GM12878 (cell line): ENCODE data around the gene ZNF106. TPM values are rescaled to one million over a fixed set of nuclear protein-coding genes. Genes with fewer than 3 reads are reported as not detected.

Experiments
- ATAC-seq: fragments of 200-7000 bp; cut with Tn5 transposase; 3 replicates; pipeline ENCODE4 v1.9.1; 2020; ENCODE audit warnings: mild to moderate bottlenecking, moderate library complexity
- BruUV-seq: library from RNA; stranded (reverse); fragments of 400-500 nt; replicated peaks from 2 replicates; lab custom pipeline; 2021; lab: Mats Ljungman, UMichigan
- CTCF ChIA-PET: fragments of 300-600 bp; sonication (Branson Sonifier 250); formaldehyde crosslinking; extraction: SDS; loops from one replicate; lab custom pipeline; 2021; ENCODE audit warnings: inconsistent platforms; lab: Yijun Ruan, JAX
- POLR2A ChIA-PET: fragments of 350-600 bp; formaldehyde crosslinking; extraction: SDS; loops from one replicate; lab custom pipeline; 2021; ENCODE audit warnings: inconsistent platforms; lab: Charles Lee
- RAD21 ChIA-PET: fragments of 300-600 bp; sonication (Branson Sonifier 250); formaldehyde crosslinking; loops from one replicate; lab custom pipeline; 2023; ENCODE audit warnings: antibody characterized with exemption; ENCODE audit not compliant: unreplicated experiment; lab: Charles Lee
- SMC1A ChIA-PET: fragments of 300-600 bp; sonication (Branson Sonifier 250); formaldehyde crosslinking; loops from one replicate; lab custom pipeline; 2023; ENCODE audit not compliant: unreplicated experiment, uncharacterized antibody; lab: Charles Lee
- DNase-seq: peaks from one replicate; pipeline ENCODE4 v3.0.0-alpha.2; 2011; ENCODE audit warnings: low read depth, low spot score
- FAIRE-seq: peaks from 3 replicates; lab custom pipeline; 2011; peaks lifted over from hg19 to GRCh38; lab: Jason Lieb, UNC
- H2AFZ ChIP-seq: 2 replicates; pipeline ENCODE4 v1.6.0; 2011; ENCODE audit warnings: low read depth, low read length, control low read depth; ENCODE audit not compliant: control insufficient read depth
- H3K27ac ChIP-seq: 2 replicates; pipeline ENCODE4 v1.5.1; 2011; ENCODE audit warnings: control low read depth; ENCODE audit not compliant: control insufficient read depth, insufficient read depth
- H3K27me3 ChIP-seq, 2 experiments: replicated peaks in 1 of 2; 2 replicates each; pipeline versions ENCODE4 v1.6.0 to v1.6.1; 2011; ENCODE audit warnings: low read length in 1 of 2; ENCODE audit not compliant: control insufficient read depth in 2 of 2, insufficient read depth in 2 of 2
- H3K36me3 ChIP-seq, 2 experiments: 2 replicates each; pipeline ENCODE4 v1.5.1; 2011; ENCODE audit warnings: low read length in 1 of 2; ENCODE audit not compliant: control insufficient read depth in 2 of 2, insufficient read depth in 2 of 2
- H3K4me1 ChIP-seq: 2 replicates; pipeline ENCODE4 v1.6.1; 2011; ENCODE audit warnings: mild to moderate bottlenecking, low read length, moderate library complexity, mixed read lengths; ENCODE audit not compliant: control insufficient read depth, insufficient read depth
- H3K4me2 ChIP-seq: 2 replicates; pipeline ENCODE4 v1.6.0; 2011; ENCODE audit warnings: control low read depth; ENCODE audit not compliant: control insufficient read depth, insufficient read depth
- H3K4me3 ChIP-seq: fragments of 200-600 bp; sonication (generic); 2 replicates; pipeline ENCODE4 v1.5.1; 2016
- H3K79me2 ChIP-seq: 2 replicates; pipeline ENCODE4 v1.6.0; 2011; ENCODE audit warnings: low read length; ENCODE audit not compliant: control insufficient read depth, insufficient read depth
- H3K9ac ChIP-seq: 2 replicates; pipeline ENCODE4 v1.8.0; 2011; ENCODE audit warnings: low read length, control low read depth, mixed read lengths; ENCODE audit not compliant: control insufficient read depth, insufficient read depth
- H3K9me3 ChIP-seq: replicated peaks from 3 replicates; pipeline ENCODE4 v1.5.1; 2011; ENCODE audit warnings: mild to moderate bottlenecking, low read length; ENCODE audit not compliant: control insufficient read depth, insufficient read depth
- H4K20me1 ChIP-seq: 2 replicates; pipeline ENCODE4 v1.6.0; 2011; ENCODE audit not compliant: control insufficient read depth, insufficient read depth
- ATF7 ChIP-seq: fragments of 450-650 bp; IDR thresholded peaks from 2 replicates; pipeline ENCODE4 v1.6.1; 2016; ENCODE audit warnings: low read depth, mild to moderate bottlenecking
- CBFB ChIP-seq: IDR thresholded peaks from 2 replicates; pipeline ENCODE4 v1.6.1; 2016; ENCODE audit warnings: antibody characterized with exemption, low read depth
- EZH2 ChIP-seq: IDR thresholded peaks from 2 replicates; pipeline ENCODE4 v1.6.1; 2012; ENCODE audit warnings: low read depth, mild to moderate bottlenecking, control low read depth, inconsistent platforms, low read length, borderline replicate concordance; ENCODE audit not compliant: control insufficient read depth
- GABPA ChIP-seq: IDR thresholded peaks from 2 replicates; pipeline ENCODE4 v1.6.1; 2014; ENCODE audit warnings: antibody characterized with exemption, low read depth, mild to moderate bottlenecking, inconsistent platforms
- GATAD2B ChIP-seq: fragments of 450-650 bp; conservative IDR thresholded peaks from 2 replicates; pipeline ENCODE4 v1.6.1; 2017; ENCODE audit warnings: low read depth, mild to moderate bottlenecking, moderate library complexity
- HSF1 ChIP-seq: fragments of 150-350 bp; IDR thresholded peaks from 2 replicates; pipeline ENCODE4 v1.6.1; 2014; ENCODE audit warnings: mild to moderate bottlenecking, low read depth, low read length
- POLR2AphosphoS5 ChIP-seq: IDR thresholded peaks from 2 replicates; pipeline ENCODE4 v1.6.1; 2011; ENCODE audit warnings: mild to moderate bottlenecking, low read length, inconsistent platforms
- RB1 ChIP-seq: fragments of 450-650 bp; formaldehyde crosslinking; IDR thresholded peaks from 2 replicates; pipeline ENCODE4 v1.6.1; 2017; ENCODE audit warnings: mild to moderate bottlenecking, borderline replicate concordance
- SREBF2 ChIP-seq: IDR thresholded peaks from 2 replicates; pipeline ENCODE4 v1.6.1; 2012; ENCODE audit warnings: mild to moderate bottlenecking, low read length
- ZZZ3 ChIP-seq: IDR thresholded peaks from 2 replicates; pipeline ENCODE4 v1.6.1; 2011; ENCODE audit warnings: low read depth; ENCODE audit not compliant: control insufficient read depth, insufficient read length
- WGBS: methylation state at CpG from one replicate; pipeline ENCODE4 v1.1.6; 2016; ENCODE audit warnings: low lambda C conversion rate; ENCODE audit not compliant: insufficient replicate concordance, insufficient coverage; ENCODE audit errors: missing lambda C conversion rate; 5-methylcytosine and 5-hydroxymethylcytosine counted together
- in situ Hi-C: fragments of 300-500 bp; cut with MboI; formaldehyde crosslinking; loops from 9 replicates; pipeline ENCODE4 v1.14.3; 2018; ENCODE audit warnings: mixed read lengths
- intact Hi-C: fragments of 100-400 bp; cut with micrococcal nuclease; formaldehyde crosslinking; loops from one replicate; pipeline ENCODE4 v1.14.2; 2022; ENCODE audit not compliant: unreplicated experiment
- polyA plus RNA-seq, 11 experiments: library from polyadenylated mRNA; depleted of rRNA in 4 of 11; unstranded in 6 of 11; stranded (reverse) in 5 of 11; fragments of >200 nt; fragmentation: Nextera tagmentation in 4 of 11; fragmentation: Illumina TruSeq in 1 of 11; extraction: Ambion mirVana in 4 of 11; extraction: Trizol in 1 of 11; gene quantifications; 1 replicate in 1 of 11; 2 replicates in 10 of 11; pipeline versions ENCODE4 v1.2.1 to v1.2.3, GENCODE V29; 2011 to 2016; ENCODE audit warnings: inconsistent platforms in 2 of 11, missing spikeins in 2 of 11, low read depth in 1 of 11
- total RNA-seq, 4 experiments: library from RNA; depleted of rRNA in 3 of 4; stranded (reverse); fragments of >200 nt in 3 of 4; fragmentation: Illumina TruSeq in 1 of 4; extraction: Trizol in 1 of 4; gene quantifications; 2 replicates each; pipeline versions ENCODE4 v1.2.1 to v1.2.3, GENCODE V29; 2013 to 2021
- TF ChIP-seq, protein P1 (sequence below): IDR thresholded peaks from 2 replicates; pipeline ENCODE4 v1.6.1; 2011; ENCODE audit warnings: mild to moderate bottlenecking, low read depth, low read length, moderate library complexity; ENCODE audit not compliant: insufficient replicate concordance

Gene ZNF106
- total and polyA plus RNA-seq, 10 of the 15 experiments (the other 5 are each of a cell fraction or from before 2014, with no cell fraction given) = 10.7 to 45.3 (median 32.5) TPM

- TF ChIP-seq, protein P1, sequence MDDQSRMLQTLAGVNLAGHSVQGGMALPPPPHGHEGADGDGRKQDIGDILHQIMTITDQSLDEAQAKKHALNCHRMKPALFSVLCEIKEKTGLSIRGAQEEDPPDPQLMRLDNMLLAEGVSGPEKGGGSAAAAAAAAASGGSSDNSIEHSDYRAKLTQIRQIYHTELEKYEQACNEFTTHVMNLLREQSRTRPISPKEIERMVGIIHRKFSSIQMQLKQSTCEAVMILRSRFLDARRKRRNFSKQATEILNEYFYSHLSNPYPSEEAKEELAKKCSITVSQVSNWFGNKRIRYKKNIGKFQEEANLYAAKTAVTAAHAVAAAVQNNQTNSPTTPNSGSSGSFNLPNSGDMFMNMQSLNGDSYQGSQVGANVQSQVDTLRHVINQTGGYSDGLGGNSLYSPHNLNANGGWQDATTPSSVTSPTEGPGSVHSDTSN = no peak
- TF ChIP-seq SREBF2 = no peak
- no peak for TF ChIP-seq ZZZ3
- peak; percentile 75; the same call in 1 of the 2 replicates for TF ChIP-seq POLR2AphosphoS5
- 0 out of 2 replicates have a peak, but pooled peaks have one; percentile 34 for TF ChIP-seq RB1
- no peak for TF ChIP-seq GATAD2B
These were observed 4.6 kb upstream of the ZNF106 start, which contains the start of gene SNAP23 (continued) for GRCh38 chr15:42495361-42496212.

GRCh38 chr15:42494998-42495360 is 4.0 kb upstream of the ZNF106 start:
- H3K27ac ChIP-seq = peak overlapping the region; percentile 30; the same call in 1 of the 2 replicates
- peak overlapping the region; percentile 77; the same call in 1 of the 2 replicates for H3K9ac ChIP-seq
- POLR2A ChIA-PET = interaction anchor here (0.9 to 3.3 kb wide), 6 partner anchors 9 to 155 kb away, joined by 3 to 37 read pairs (median 4); partner anchors contain the start of genes HAUS2, LRRC57 and STARD9
- CTCF ChIA-PET = interaction anchor here (0.6 to 2.5 kb wide), 2 partner anchors 10 to 423 kb away, joined by 3 to 10 read pairs; no protein-coding TSS in a partner anchor
- 2% methylated on average over 10 of the region's 10 CpGs for WGBS
- H3K27me3 ChIP-seq = no peaks in the 10 kb centered on the region
- ATAC-seq = peak; percentile 5
- RAD21 ChIA-PET = interaction anchor here (1.1 to 2.9 kb wide), 4 partner anchors 10 to 154 kb away, joined by 3 to 13 read pairs (median 6); partner anchors contain the start of genes HAUS2 and LRRC57
- no TSS peak for BruUV-seq
- H3K36me3 ChIP-seq = no peaks in the 10 kb centered on the region
- intact Hi-C loops (no loop called here), in situ Hi-C loops (no loop called here)
- peak overlapping the region; percentile 88 for H3K4me2 ChIP-seq
- no peaks in the 10 kb centered on the region for H4K20me1 ChIP-seq
- peak overlapping the region; percentile 97 for H2AFZ ChIP-seq
- peaks cover 54% of the 10 kb centered on the region for H3K79me2 ChIP-seq
- SMC1A ChIA-PET = interaction anchor here (0.8 to 3.3 kb wide), 4 partner anchors 8 to 50 kb away, joined by 3 to 21 read pairs (median 3); no protein-coding TSS in a partner anchor
- TF ChIP-seq CBFB = no peak
- TF ChIP-seq ATF7 = no peak
- 0 out of 2 replicates have a peak, but pooled peaks have one; percentile 25 for TF ChIP-seq GABPA
- TF ChIP-seq HSF1 = peak; percentile 82; the same call in 1 of the 2 replicates
- TF ChIP-seq EZH2 = no peak
- no peak for DNase-seq
- no peak for FAIRE-seq
- peak overlapping the region; percentile 83 for H3K4me3 ChIP-seq
- no peaks in the 10 kb centered on the region for H3K9me3 ChIP-seq
- H3K4me1 ChIP-seq = peaks cover 30% of the 10 kb centered on the region
